GM21619 (cell line): ENCODE measurements around the gene AMTN.

ENCODE experiments used
- ATAC-seq: cut with Tn5 transposase; IDR thresholded peaks from one replicate; pipeline ENCODE4 v1.9.1; 2021; ENCODE audit not compliant: unreplicated experiment

The AMTN gene

GRCh38 chr4:70559211-70559830, 41.0 kb downstream of the AMTN start:
- no peak for ATAC-seq

- no peak for ATAC-seq
Observed at GRCh38 chr4:70559924-70560323, 41.6 kb downstream of the AMTN start.

- ATAC-seq = no peak
Observed at GRCh38 chr4:70564033-70564432, 45.7 kb downstream of the AMTN start.

GRCh38 chr4:70570796-70571195, 52.4 kb downstream of the AMTN start:
- no peak for ATAC-seq

- ATAC-seq = no peak
Observed at GRCh38 chr4:70571772-70572171, 53.4 kb downstream of the AMTN start.

- no peak for ATAC-seq
Observed at GRCh38 chr4:70575964-70576363, 57.6 kb downstream of the AMTN start.

- no peak for ATAC-seq
Observed at GRCh38 chr4:70577220-70577927, 59.0 kb downstream of the AMTN start.

GRCh38 chr4:70581980-70582379, 63.6 kb downstream of the AMTN start:
- no peak for ATAC-seq
